Kidney (tissue), 14 donors: ENCODE measurements around the gene ASTN2. TPM values are rescaled to one million over a fixed set of nuclear protein-coding genes. Genes with fewer than 3 reads are reported as not detected.

Source experiments
- DNase-seq, 5 donors: peaks; one replicate each; pipeline ENCODE4 v3.0.0-alpha.2; 2013 to 2020
- FAIRE-seq: peaks from 2 replicates; lab custom pipeline; 2012; peaks lifted over from hg19 to GRCh38; lab: Jason Lieb, UNC
- H3K27ac ChIP-seq, 2 donors: one replicate each; pipeline ENCODE4 v1.7.0; 2013; ENCODE audit warnings: low read depth in 2 of 2, low read length in 2 of 2, inconsistent platforms in 1 of 2
- H3K27me3 ChIP-seq: one replicate; pipeline ENCODE4 v1.7.1; 2013; ENCODE audit warnings: low read length, inconsistent platforms; ENCODE audit not compliant: control insufficient read depth, insufficient read depth
- H3K36me3 ChIP-seq, 3 donors: one replicate each; pipeline versions ENCODE4 v1.7.0 to v1.7.1; 2013; ENCODE audit warnings: low read length in 3 of 3, control low read depth in 1 of 3, inconsistent platforms in 1 of 3; ENCODE audit not compliant: insufficient read depth in 3 of 3, control insufficient read depth in 2 of 3
- H3K4me1 ChIP-seq, 3 donors: one replicate each; pipeline versions ENCODE4 v1.7.0 to v1.7.1; 2013; ENCODE audit warnings: low read length in 3 of 3, inconsistent platforms in 1 of 3, low read depth in 1 of 3; ENCODE audit not compliant: control insufficient read depth in 2 of 3, insufficient read depth in 2 of 3
- H3K4me3 ChIP-seq, 3 donors: one replicate each; pipeline versions ENCODE4 v1.7.0 to v1.8.1; 2013; ENCODE audit warnings: low read length in 3 of 3, control low read depth in 1 of 3, inconsistent platforms in 1 of 3
- H3K9ac ChIP-seq, 3 donors: one replicate each; pipeline versions ENCODE4 v1.7.0 to v1.7.1; 2013; ENCODE audit warnings: low read length in 3 of 3, control low read depth in 1 of 3, inconsistent platforms in 1 of 3
- H3K9me3 ChIP-seq, 3 donors: one replicate each; pipeline versions ENCODE4 v1.7.0 to v1.7.1; 2013; ENCODE audit warnings: low read length in 3 of 3, control low read depth in 1 of 3, inconsistent platforms in 1 of 3; ENCODE audit not compliant: control insufficient read depth in 2 of 3, insufficient read depth in 1 of 3
- intact Hi-C: fragments of 100-400 bp; cut with DNase I; formaldehyde crosslinking; loops from one replicate; pipeline ENCODE4 v1.11.1; 2022
- polyA plus RNA-seq: library from polyadenylated mRNA; stranded (reverse); fragments of 350-450 nt; fragmentation: Illumina TruSeq; extraction: RNeasy Lipid Tissue Mini Kit (QIAGEN cat#74804); gene quantifications from one replicate; pipeline ENCODE4 v1.2.3, GENCODE V29; 2014; ENCODE audit warnings: low read depth, low replicate concordance; ENCODE audit not compliant: insufficient read depth
- total RNA-seq: library from RNA; stranded (reverse); fragmentation: NEBNext Ultra II Directional; extraction: Animal tissue kit (Norgen Biotek cat#: 25700); gene quantifications from one replicate; pipeline ENCODE4 v1.2.1, GENCODE V29; 2021
- TF ChIP-seq, protein P1 (sequence below): IDR thresholded peaks from 3 replicates; pipeline ENCODE4 v1.5.1; 2012; ENCODE audit warnings: mild to moderate bottlenecking, moderate library complexity, borderline replicate concordance; ENCODE audit not compliant: insufficient read depth; ENCODE audit errors: extremely low read depth
- donor health status: control.
- donor health status: control.
- donor health status: control.
- donor health status: control.
- donor health status: control.
- donor health status: DM: yes; HTN: yes; CAD: no.
- donor health status: Normal renal cell carcinoma (clear cell type).

The ASTN2 gene
- total and polyA plus RNA-seq, 2 donors from 2014 or later = 7.6 to 11.5 TPM

DNA sequence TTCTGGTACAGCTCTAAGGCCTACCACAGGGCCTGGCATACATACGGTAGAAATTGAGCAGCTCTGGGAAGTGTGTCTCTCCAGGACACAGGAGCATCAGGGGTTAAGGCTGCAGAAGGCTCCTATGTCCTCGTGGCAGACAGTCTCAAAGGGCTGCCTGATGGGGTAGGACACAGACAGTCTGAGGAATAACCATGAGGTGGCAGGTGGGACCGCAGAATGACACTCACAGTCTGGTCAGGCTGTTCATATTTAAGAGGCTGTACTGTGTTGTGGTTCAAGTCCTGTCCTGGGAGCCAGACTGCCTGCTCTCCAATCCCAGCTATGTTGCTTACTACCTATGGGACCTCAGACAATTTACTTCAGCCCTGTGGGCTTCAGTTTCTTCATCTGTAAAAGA is 510.7 kb downstream of the ASTN2 start:
- Histone ChIP-seq H3K27me3 (no peaks in the 10 kb centered on the region), H3K4me3 (no peak overlapping the region), H3K9ac (no peak overlapping the region), H3K36me3 (no peaks in the 10 kb centered on the region), H3K27ac (no peak overlapping the region), H3K9me3 (no peaks in the 10 kb centered on the region), H3K4me1 (no peaks in the 10 kb centered on the region)
- DNase-seq (no peak), FAIRE-seq (no peak)
- intact Hi-C loops = no loop called here
- TF ChIP-seq, protein P1, sequence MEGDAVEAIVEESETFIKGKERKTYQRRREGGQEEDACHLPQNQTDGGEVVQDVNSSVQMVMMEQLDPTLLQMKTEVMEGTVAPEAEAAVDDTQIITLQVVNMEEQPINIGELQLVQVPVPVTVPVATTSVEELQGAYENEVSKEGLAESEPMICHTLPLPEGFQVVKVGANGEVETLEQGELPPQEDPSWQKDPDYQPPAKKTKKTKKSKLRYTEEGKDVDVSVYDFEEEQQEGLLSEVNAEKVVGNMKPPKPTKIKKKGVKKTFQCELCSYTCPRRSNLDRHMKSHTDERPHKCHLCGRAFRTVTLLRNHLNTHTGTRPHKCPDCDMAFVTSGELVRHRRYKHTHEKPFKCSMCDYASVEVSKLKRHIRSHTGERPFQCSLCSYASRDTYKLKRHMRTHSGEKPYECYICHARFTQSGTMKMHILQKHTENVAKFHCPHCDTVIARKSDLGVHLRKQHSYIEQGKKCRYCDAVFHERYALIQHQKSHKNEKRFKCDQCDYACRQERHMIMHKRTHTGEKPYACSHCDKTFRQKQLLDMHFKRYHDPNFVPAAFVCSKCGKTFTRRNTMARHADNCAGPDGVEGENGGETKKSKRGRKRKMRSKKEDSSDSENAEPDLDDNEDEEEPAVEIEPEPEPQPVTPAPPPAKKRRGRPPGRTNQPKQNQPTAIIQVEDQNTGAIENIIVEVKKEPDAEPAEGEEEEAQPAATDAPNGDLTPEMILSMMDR = no peak

DNA sequence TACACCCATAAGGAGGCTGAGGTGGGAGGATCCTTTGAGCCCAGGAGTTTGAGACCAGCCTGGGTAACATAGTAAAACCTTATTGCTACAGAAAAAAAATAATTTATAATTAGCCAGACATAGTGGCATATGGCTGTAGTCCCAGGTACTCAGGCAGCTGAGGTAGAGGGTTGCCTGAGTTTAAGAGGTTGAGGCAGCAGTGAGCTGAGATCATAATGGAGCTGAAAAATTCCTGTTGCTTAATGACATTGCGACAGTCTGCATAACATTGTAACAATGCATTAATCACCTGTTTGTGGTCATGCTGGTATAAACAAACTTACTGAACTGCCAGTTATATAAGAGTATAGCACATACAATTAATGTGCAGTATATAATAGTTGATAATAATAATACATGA is 513.6 kb downstream of the ASTN2 start:
- H3K27me3 ChIP-seq = no peaks in the 10 kb centered on the region
- no peak for FAIRE-seq
- H3K9me3 ChIP-seq = peaks cover 0 to 3% (median 0%) of the 10 kb centered on the region in 3 donors
- no peak overlapping the region for H3K4me3 ChIP-seq
- no peak overlapping the region for H3K27ac ChIP-seq
- TF ChIP-seq, protein P1 = no peak
- H3K36me3 ChIP-seq = no peaks in the 10 kb centered on the region
- DNase-seq = peak in 1 of 5 donors; percentile 2
- H3K4me1 ChIP-seq = no peaks in the 10 kb centered on the region
- no peak overlapping the region for H3K9ac ChIP-seq
- intact Hi-C loops = no loop called here

DNA sequence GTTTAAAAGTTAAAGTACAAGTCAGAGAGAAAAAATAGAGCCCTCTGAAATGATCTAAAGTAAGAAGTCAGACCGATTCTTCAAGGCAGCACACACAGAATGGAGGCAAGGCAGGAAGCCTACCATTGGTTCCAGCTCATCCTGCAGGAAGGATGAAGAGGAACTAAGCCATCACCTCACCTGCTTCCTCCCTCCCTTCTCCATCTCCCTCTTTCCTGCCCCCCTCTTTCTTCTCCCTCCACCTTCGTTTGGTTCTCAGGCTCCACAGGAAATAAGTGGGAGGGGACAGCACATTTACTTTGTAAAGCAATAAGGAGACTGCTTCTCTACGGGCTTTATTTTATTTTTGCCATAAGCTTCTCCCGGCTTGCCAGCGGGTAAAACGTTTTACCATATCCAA is 514.3 kb downstream of the ASTN2 start:
- Histone ChIP-seq H3K4me1 (no peaks in the 10 kb centered on the region), H3K9ac (no peak overlapping the region), H3K36me3 (no peaks in the 10 kb centered on the region), H3K27me3 (no peaks in the 10 kb centered on the region), H3K27ac (no peak overlapping the region), H3K4me3 (no peak overlapping the region), H3K9me3 (peaks cover 0 to 3% (median 0%) of the 10 kb centered on the region in 3 donors)
- FAIRE-seq = no peak
- DNase-seq = no peak
- intact Hi-C loops = no loop called here
- TF ChIP-seq, protein P1 = no peak

GRCh38 chr9:116900007-116900367 is 514.9 kb downstream of the ASTN2 start:
- Histone ChIP-seq H3K9me3 (peaks cover 0 to 3% (median 0%) of the 10 kb centered on the region in 3 donors), H3K4me1 (no peaks in the 10 kb centered on the region), H3K36me3 (no peaks in the 10 kb centered on the region), H3K4me3 (no peak overlapping the region), H3K27me3 (no peaks in the 10 kb centered on the region), H3K27ac (no peak overlapping the region), H3K9ac (no peak overlapping the region)
- TF ChIP-seq, protein P1 = no peak
- no peak for FAIRE-seq
- intact Hi-C loops = no loop called here
- DNase-seq = no peak
